HepG2 (cell line): ENCODE measurements around the gene CEP78. TPM values are rescaled to one million over a fixed set of nuclear protein-coding genes. Genes with fewer than 3 reads are reported as not detected.

Experiments used
- ARNT2 ChIP-seq: sonication (generic); formaldehyde crosslinking; IDR thresholded peaks from 2 replicates; pipeline ENCODE4 v1.8.0; 2022; ENCODE audit warnings: mild to moderate bottlenecking, low read depth, missing genetic modification reagents, moderate library complexity
- ASH2L ChIP-seq: fragments of 300-600, 200-600 bp; sonication (generic); IDR thresholded peaks from 2 replicates; pipeline ENCODE4 v1.7.0; 2017; ENCODE audit warnings: low read depth, mild to moderate bottlenecking, moderate library complexity, mixed read lengths, low read length; ENCODE audit not compliant: insufficient read length
- BHLHE40 ChIP-seq: IDR thresholded peaks from 2 replicates; pipeline ENCODE4 v1.6.1; 2011; ENCODE audit warnings: low read length, improper control_type of control experiment
- HNRNPH1 ChIP-seq: fragments of 200-400 bp; formaldehyde crosslinking; optimal IDR thresholded peaks from 2 replicates; pipeline ENCODE3; 2017; ENCODE audit warnings: mild to moderate bottlenecking, low read depth, low read length
- JUNB ChIP-seq: sonication (generic); formaldehyde crosslinking; IDR thresholded peaks from 2 replicates; pipeline ENCODE4 v1.8.0; 2022; ENCODE audit warnings: missing genetic modification reagents, mild to moderate bottlenecking, borderline replicate concordance
- MIXL1 ChIP-seq: IDR thresholded peaks from 2 replicates; pipeline ENCODE4 v1.6.1; 2016
- MXI1 ChIP-seq: IDR thresholded peaks from 3 replicates; pipeline ENCODE4 v1.6.1; 2012; ENCODE audit warnings: low read depth, low read length, inconsistent platforms, borderline replicate concordance
- PHF21A ChIP-seq: sonication (generic); formaldehyde crosslinking; IDR thresholded peaks from 2 replicates; pipeline ENCODE4 v1.5.0; 2020; ENCODE audit warnings: mild to moderate bottlenecking, missing genetic modification reagents
- POLR2AphosphoS5 ChIP-seq: IDR thresholded peaks from 2 replicates; pipeline ENCODE4 v1.6.1; 2012; ENCODE audit warnings: low read depth, low read length
- RBFOX2 ChIP-seq: fragments of 200-400 bp; formaldehyde crosslinking; IDR thresholded peaks from 2 replicates; pipeline ENCODE4 v1.6.1; 2017; ENCODE audit warnings: low read depth, mild to moderate bottlenecking, low read length
- ZNF12 ChIP-seq: sonication (generic); formaldehyde crosslinking; IDR thresholded peaks from 2 replicates; pipeline ENCODE4 v1.5.0; 2020; ENCODE audit warnings: missing genetic modification reagents
- ZNF253 ChIP-seq: sonication (generic); formaldehyde crosslinking; IDR thresholded peaks from 2 replicates; pipeline ENCODE4 v1.8.0; 2022; ENCODE audit warnings: mild to moderate bottlenecking, missing genetic modification reagents, borderline replicate concordance
- polyA plus RNA-seq, 8 experiments: library from polyadenylated mRNA; depleted of rRNA in 3 of 8; stranded (reverse) in 7 of 8; unstranded in 1 of 8; fragments of >200 nt; fragmentation: Illumina TruSeq in 4 of 8; extraction: Trizol in 4 of 8; gene quantifications; 2 replicates each; pipeline versions ENCODE4 v1.2.1 to v1.2.3, GENCODE V29; 2011 to 2016; ENCODE audit warnings: low read depth in 4 of 8, missing spikeins in 1 of 8, mixed read lengths in 1 of 8; ENCODE audit not compliant: insufficient read depth in 1 of 8
- total RNA-seq, 5 experiments: library from RNA; depleted of rRNA; stranded (reverse); fragments of >200 nt; fragmentation: Illumina TruSeq; extraction: Trizol; gene quantifications; 2 replicates each; pipeline ENCODE4 v1.2.3, GENCODE V29; 2016; ENCODE audit warnings: low read depth in 1 of 5
- TF ChIP-seq, protein P1 (sequence below): sonication (generic); formaldehyde crosslinking; conservative IDR thresholded peaks from 2 replicates; pipeline ENCODE4 v1.4.0; 2020; ENCODE audit warnings: mild to moderate bottlenecking, missing genetic modification reagents, moderate library complexity
- TF ChIP-seq, protein P2 (sequence below): sonication (generic); formaldehyde crosslinking; conservative IDR thresholded peaks from 2 replicates; pipeline ENCODE4 v1.8.0; 2022; ENCODE audit warnings: mild to moderate bottlenecking, moderate library complexity, missing genetic modification reagents

Gene CEP78
- total and polyA plus RNA-seq, 2 of the 13 experiments (the other 11 are each of a cell fraction or from before 2014, with no cell fraction given), result 5.1 to 30.8 TPM

DNA sequence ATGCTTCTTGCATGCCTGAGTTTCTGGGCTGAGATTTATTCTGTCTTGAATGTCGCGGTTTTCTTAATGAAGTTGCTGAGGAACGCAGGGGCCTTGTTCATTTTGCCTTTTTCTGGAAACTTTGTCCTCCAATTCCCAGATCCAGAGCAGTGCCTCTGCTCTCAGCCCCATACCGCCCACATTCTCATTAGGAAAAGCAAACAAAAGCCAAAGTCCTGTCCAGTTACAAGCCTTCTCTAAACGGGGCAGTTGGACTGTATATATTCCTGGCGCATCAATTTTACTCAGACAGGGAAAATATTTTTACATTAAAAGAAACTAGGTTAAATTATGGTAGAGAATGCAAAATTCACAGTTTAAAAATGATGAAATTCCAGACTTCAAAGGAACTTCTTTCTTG is 59.9 kb downstream of the CEP78 start (continued):
- TF ChIP-seq, protein P1, sequence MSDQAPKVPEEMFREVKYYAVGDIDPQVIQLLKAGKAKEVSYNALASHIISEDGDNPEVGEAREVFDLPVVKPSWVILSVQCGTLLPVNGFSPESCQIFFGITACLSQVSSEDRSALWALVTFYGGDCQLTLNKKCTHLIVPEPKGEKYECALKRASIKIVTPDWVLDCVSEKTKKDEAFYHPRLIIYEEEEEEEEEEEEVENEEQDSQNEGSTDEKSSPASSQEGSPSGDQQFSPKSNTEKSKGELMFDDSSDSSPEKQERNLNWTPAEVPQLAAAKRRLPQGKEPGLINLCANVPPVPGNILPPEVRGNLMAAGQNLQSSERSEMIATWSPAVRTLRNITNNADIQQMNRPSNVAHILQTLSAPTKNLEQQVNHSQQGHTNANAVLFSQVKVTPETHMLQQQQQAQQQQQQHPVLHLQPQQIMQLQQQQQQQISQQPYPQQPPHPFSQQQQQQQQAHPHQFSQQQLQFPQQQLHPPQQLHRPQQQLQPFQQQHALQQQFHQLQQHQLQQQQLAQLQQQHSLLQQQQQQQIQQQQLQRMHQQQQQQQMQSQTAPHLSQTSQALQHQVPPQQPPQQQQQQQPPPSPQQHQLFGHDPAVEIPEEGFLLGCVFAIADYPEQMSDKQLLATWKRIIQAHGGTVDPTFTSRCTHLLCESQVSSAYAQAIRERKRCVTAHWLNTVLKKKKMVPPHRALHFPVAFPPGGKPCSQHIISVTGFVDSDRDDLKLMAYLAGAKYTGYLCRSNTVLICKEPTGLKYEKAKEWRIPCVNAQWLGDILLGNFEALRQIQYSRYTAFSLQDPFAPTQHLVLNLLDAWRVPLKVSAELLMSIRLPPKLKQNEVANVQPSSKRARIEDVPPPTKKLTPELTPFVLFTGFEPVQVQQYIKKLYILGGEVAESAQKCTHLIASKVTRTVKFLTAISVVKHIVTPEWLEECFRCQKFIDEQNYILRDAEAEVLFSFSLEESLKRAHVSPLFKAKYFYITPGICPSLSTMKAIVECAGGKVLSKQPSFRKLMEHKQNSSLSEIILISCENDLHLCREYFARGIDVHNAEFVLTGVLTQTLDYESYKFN (CRISPR knock-in tag), result 0 out of 2 replicates have a peak, but pooled peaks have one; percentile 12
- TF ChIP-seq MIXL1 (CRISPR knock-in tag) (peak; percentile 32; the same call in 1 of the 2 replicates), ARNT2 (CRISPR knock-in tag) (peak; percentile 49; the same call in 1 of the 2 replicates), RBFOX2 (peak; percentile 29; the same call in 1 of the 2 replicates), JUNB (CRISPR knock-in tag) (no peak), BHLHE40 (no peak), MXI1 (no peak), HNRNPH1 (no peak), PHF21A (CRISPR knock-in tag) (peak; percentile 41), ASH2L (peak; percentile 15), POLR2AphosphoS5 (peak; percentile 63; the same call in 1 of the 2 replicates), ZNF253 (CRISPR knock-in tag) (no peak), ZNF12 (CRISPR knock-in tag) (peak; percentile 65; the same call in 1 of the 2 replicates)
- TF ChIP-seq, protein P2, sequence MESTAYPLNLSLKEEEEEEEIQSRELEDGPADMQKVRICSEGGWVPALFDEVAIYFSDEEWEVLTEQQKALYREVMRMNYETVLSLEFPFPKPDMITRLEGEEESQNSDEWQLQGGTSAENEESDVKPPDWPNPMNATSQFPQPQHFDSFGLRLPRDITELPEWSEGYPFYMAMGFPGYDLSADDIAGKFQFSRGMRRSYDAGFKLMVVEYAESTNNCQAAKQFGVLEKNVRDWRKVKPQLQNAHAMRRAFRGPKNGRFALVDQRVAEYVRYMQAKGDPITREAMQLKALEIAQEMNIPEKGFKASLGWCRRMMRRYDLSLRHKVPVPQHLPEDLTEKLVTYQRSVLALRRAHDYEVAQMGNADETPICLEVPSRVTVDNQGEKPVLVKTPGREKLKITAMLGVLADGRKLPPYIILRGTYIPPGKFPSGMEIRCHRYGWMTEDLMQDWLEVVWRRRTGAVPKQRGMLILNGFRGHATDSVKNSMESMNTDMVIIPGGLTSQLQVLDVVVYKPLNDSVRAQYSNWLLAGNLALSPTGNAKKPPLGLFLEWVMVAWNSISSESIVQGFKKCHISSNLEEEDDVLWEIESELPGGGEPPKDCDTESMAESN (CRISPR knock-in tag), result 0 out of 2 replicates have a peak, but pooled peaks have one; percentile 20
